Activated naive CD4-positive, alpha-beta T cell treated with anti-CD3 and anti-CD28 coated beads, Interleukin-2, amount 10 ng/mL, durations not matched to agents 7 days and 5 days (primary cell): Measurements from ENCODE around the gene ZNF582.
A peak's percentile ranks its signal among the peaks of the same experiment; 100 is the strongest.

Source experiments
- CTCF ChIA-PET: fragments of 350-600 bp; sonication (Branson Sonifier 250); formaldehyde crosslinking; loops from one replicate; lab custom pipeline; 2021; ENCODE audit warnings: antibody characterized with exemption; lab: Charles Lee
- DNase-seq: peaks from one replicate; pipeline ENCODE4 v3.0.0-alpha.2; 2020
- H3K27ac Mint-ChIP-seq: one replicate; pipeline ENCODE4 v1.8.0; 2021; ENCODE audit warnings: mild to moderate bottlenecking, moderate library complexity, mixed read lengths
- H3K27me3 Mint-ChIP-seq: one replicate; pipeline ENCODE4 v1.8.0; 2021; ENCODE audit warnings: mild to moderate bottlenecking, mixed read lengths
- H3K36me3 Mint-ChIP-seq: one replicate; pipeline ENCODE4 v1.8.0; 2021; ENCODE audit warnings: mixed read lengths
- H3K4me1 Mint-ChIP-seq: one replicate; pipeline ENCODE4 v1.8.0; 2021; ENCODE audit warnings: mixed read lengths
- H3K4me3 Mint-ChIP-seq: one replicate; pipeline ENCODE4 v1.8.0; 2021; ENCODE audit warnings: mild to moderate bottlenecking, moderate library complexity, mixed read lengths
- H3K9me3 Mint-ChIP-seq: one replicate; pipeline ENCODE4 v1.8.0; 2021; ENCODE audit warnings: mixed read lengths

ZNF582 gene

GRCh38 chr19:56393119-56394012 lies at the start of gene ZNF582:
Gene ZNF582, minus strand, starts transcription at chr19:56393534. Its CDS starts 1,782 bp downstream, at chr19:56391752.
- Mint-ChIP-seq H3K36me3 (peaks cover 46% of the 10 kb centered on the region), H3K9me3 (peaks cover 68% of the 10 kb centered on the region), H3K27me3 (peaks cover 4% of the 10 kb centered on the region), H3K4me1 (peaks cover 20% of the 10 kb centered on the region), H3K27ac (peak within 1 kb of the TSS; percentile 94), H3K4me3 (peak within 1 kb of the TSS; percentile 98)
- peak; percentile 96 for DNase-seq
- CTCF ChIA-PET = no interaction called here

- CTCF ChIA-PET = no interaction called here
- Mint-ChIP-seq H3K4me3 (no peak overlapping the region), H3K9me3 (peaks cover 61% of the 10 kb centered on the region), H3K36me3 (peaks cover 2% of the 10 kb centered on the region), H3K4me1 (no peaks in the 10 kb centered on the region), H3K27me3 (no peaks in the 10 kb centered on the region), H3K27ac (no peak overlapping the region)
- no peak for DNase-seq
These were observed 48.0 kb upstream of the ZNF582 start for GRCh38 chr19:56441206-56441792.

GRCh38 chr19:56423985-56424353 lies 30.6 kb upstream of the ZNF582 start:
- DNase-seq = no peak
- no peaks in the 10 kb centered on the region for H3K27me3 Mint-ChIP-seq
- no peaks in the 10 kb centered on the region for H3K4me1 Mint-ChIP-seq
- H3K4me3 Mint-ChIP-seq = no peak overlapping the region
- H3K27ac Mint-ChIP-seq = no peak overlapping the region
- H3K36me3 Mint-ChIP-seq = peaks cover 46% of the 10 kb centered on the region
- H3K9me3 Mint-ChIP-seq = peaks cover 77% of the 10 kb centered on the region
- CTCF ChIA-PET = no interaction called here

GRCh38 chr19:56423276-56423984 lies 30.1 kb upstream of the ZNF582 start:
- Mint-ChIP-seq H3K9me3 (peaks cover 80% of the 10 kb centered on the region), H3K4me1 (no peaks in the 10 kb centered on the region), H3K36me3 (peaks cover 52% of the 10 kb centered on the region), H3K27me3 (no peaks in the 10 kb centered on the region), H3K27ac (no peak overlapping the region), H3K4me3 (no peak overlapping the region)
- no peak for DNase-seq
- CTCF ChIA-PET = no interaction called here

GRCh38 chr19:56405062-56405461 lies 11.7 kb upstream of the ZNF582 start:
- H3K4me3 Mint-ChIP-seq = peak overlapping the region; percentile 79
- peak overlapping the region; percentile 89 for H3K27ac Mint-ChIP-seq
- peaks cover 62% of the 10 kb centered on the region for H3K9me3 Mint-ChIP-seq
- peak; percentile 22 for DNase-seq
- peaks cover 26% of the 10 kb centered on the region for H3K4me1 Mint-ChIP-seq
- peaks cover 59% of the 10 kb centered on the region for H3K36me3 Mint-ChIP-seq
- CTCF ChIA-PET = no interaction called here
- no peaks in the 10 kb centered on the region for H3K27me3 Mint-ChIP-seq

- DNase-seq = no peak
- Mint-ChIP-seq H3K27me3 (no peaks in the 10 kb centered on the region), H3K27ac (peak overlapping the region; percentile 89), H3K9me3 (peaks cover 60% of the 10 kb centered on the region), H3K4me1 (peaks cover 26% of the 10 kb centered on the region), H3K4me3 (peak overlapping the region; percentile 79), H3K36me3 (peaks cover 56% of the 10 kb centered on the region)
- CTCF ChIA-PET = no interaction called here
These were observed 11.3 kb upstream of the ZNF582 start for GRCh38 chr19:56404705-56405056.

- CTCF ChIA-PET = no interaction called here
- DNase-seq = peak; percentile 92
- Mint-ChIP-seq H3K36me3 (peaks cover 59% of the 10 kb centered on the region), H3K4me3 (peak within 1 kb of the TSS; percentile 79), H3K27ac (peak within 1 kb of the TSS; percentile 89), H3K27me3 (no peaks in the 10 kb centered on the region), H3K9me3 (peaks cover 64% of the 10 kb centered on the region), H3K4me1 (peaks cover 26% of the 10 kb centered on the region)
These were observed 10.7 kb upstream of the ZNF582 start, which contains the start of gene ZNF583 for GRCh38 chr19:56403764-56404704. Gene ZNF583, plus strand, starts transcription at chr19:56404332. Its CDS starts 2,783 bp downstream, at chr19:56407115.

- Mint-ChIP-seq H3K4me1 (peaks cover 26% of the 10 kb centered on the region), H3K27me3 (no peaks in the 10 kb centered on the region), H3K36me3 (peaks cover 59% of the 10 kb centered on the region), H3K27ac (peak overlapping the region; percentile 89), H3K4me3 (peak overlapping the region; percentile 79), H3K9me3 (peaks cover 63% of the 10 kb centered on the region)
- no peak for DNase-seq
- CTCF ChIA-PET = no interaction called here
These were observed 9.9 kb upstream of the ZNF582 start for GRCh38 chr19:56403261-56403660.

GRCh38 chr19:56400485-56400884 lies 7.2 kb upstream of the ZNF582 start:
- Mint-ChIP-seq H3K27ac (no peak overlapping the region), H3K36me3 (peaks cover 45% of the 10 kb centered on the region), H3K9me3 (peaks cover 65% of the 10 kb centered on the region), H3K27me3 (no peaks in the 10 kb centered on the region), H3K4me3 (no peak overlapping the region), H3K4me1 (peaks cover 25% of the 10 kb centered on the region)
- no peak for DNase-seq
- CTCF ChIA-PET = no interaction called here

GRCh38 chr19:56398809-56399208 lies 5.5 kb upstream of the ZNF582 start:
- CTCF ChIA-PET = no interaction called here
- H3K9me3 Mint-ChIP-seq = peaks cover 69% of the 10 kb centered on the region

GRCh38 chr19:56383826-56384605 lies 9.3 kb downstream of the ZNF582 start:
- peaks cover 14% of the 10 kb centered on the region for H3K36me3 Mint-ChIP-seq
- peaks cover 58% of the 10 kb centered on the region for H3K9me3 Mint-ChIP-seq
- no peak overlapping the region for H3K27ac Mint-ChIP-seq
- DNase-seq = no peak
- no peak overlapping the region for H3K4me3 Mint-ChIP-seq
- peaks cover 4% of the 10 kb centered on the region for H3K4me1 Mint-ChIP-seq
- no peaks in the 10 kb centered on the region for H3K27me3 Mint-ChIP-seq
- CTCF ChIA-PET = no interaction called here

More at GRCh38 chr19:56398809-56399208, 5.5 kb upstream of the ZNF582 start:
- no peak overlapping the region for H3K27ac Mint-ChIP-seq
- H3K36me3 Mint-ChIP-seq = peaks cover 43% of the 10 kb centered on the region
- H3K4me1 Mint-ChIP-seq = peaks cover 16% of the 10 kb centered on the region
- H3K4me3 Mint-ChIP-seq = no peak overlapping the region
- no peaks in the 10 kb centered on the region for H3K27me3 Mint-ChIP-seq
- no peak for DNase-seq

GRCh38 chr19:56377105-56377924 lies 16.0 kb downstream of the ZNF582 start:
- H3K36me3 Mint-ChIP-seq = peaks cover 46% of the 10 kb centered on the region
- no peak overlapping the region for H3K27ac Mint-ChIP-seq
- DNase-seq = no peak
- H3K9me3 Mint-ChIP-seq = peaks cover 71% of the 10 kb centered on the region
- peaks cover 4% of the 10 kb centered on the region for H3K4me1 Mint-ChIP-seq
- H3K27me3 Mint-ChIP-seq = no peaks in the 10 kb centered on the region
- no peak overlapping the region for H3K4me3 Mint-ChIP-seq
- CTCF ChIA-PET = no interaction called here
